ENCODE results near the gene PASK.

GRCh38 chr2:241074065-241074818, 75.0 kb downstream of the PASK start:
- TF ChIP-seq POLR2AphosphoS5 (IDR thresholded peaks at IDR 0.05) (no peak), POLR2A (IDR thresholded peaks at IDR 0.05) (no peak)
- TF ChIP-seq, protein P1, sequence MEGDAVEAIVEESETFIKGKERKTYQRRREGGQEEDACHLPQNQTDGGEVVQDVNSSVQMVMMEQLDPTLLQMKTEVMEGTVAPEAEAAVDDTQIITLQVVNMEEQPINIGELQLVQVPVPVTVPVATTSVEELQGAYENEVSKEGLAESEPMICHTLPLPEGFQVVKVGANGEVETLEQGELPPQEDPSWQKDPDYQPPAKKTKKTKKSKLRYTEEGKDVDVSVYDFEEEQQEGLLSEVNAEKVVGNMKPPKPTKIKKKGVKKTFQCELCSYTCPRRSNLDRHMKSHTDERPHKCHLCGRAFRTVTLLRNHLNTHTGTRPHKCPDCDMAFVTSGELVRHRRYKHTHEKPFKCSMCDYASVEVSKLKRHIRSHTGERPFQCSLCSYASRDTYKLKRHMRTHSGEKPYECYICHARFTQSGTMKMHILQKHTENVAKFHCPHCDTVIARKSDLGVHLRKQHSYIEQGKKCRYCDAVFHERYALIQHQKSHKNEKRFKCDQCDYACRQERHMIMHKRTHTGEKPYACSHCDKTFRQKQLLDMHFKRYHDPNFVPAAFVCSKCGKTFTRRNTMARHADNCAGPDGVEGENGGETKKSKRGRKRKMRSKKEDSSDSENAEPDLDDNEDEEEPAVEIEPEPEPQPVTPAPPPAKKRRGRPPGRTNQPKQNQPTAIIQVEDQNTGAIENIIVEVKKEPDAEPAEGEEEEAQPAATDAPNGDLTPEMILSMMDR (IDR thresholded peaks at IDR 0.05) = no peak

Data from gastroesophageal sphincter (tissue), 3 donors.